Caco-2 (cell line): ENCODE results near the gene OTOGL. TPM values are rescaled to one million over a fixed set of nuclear protein-coding genes. Genes with fewer than 3 reads are reported as not detected.

ENCODE experiments used
- BruUV-seq: library from RNA; stranded (reverse); fragments of 400-500 nt; replicated peaks from 2 replicates; lab custom pipeline; 2021; lab: Mats Ljungman, UMichigan
- CTCF ChIA-PET: fragments of 300-600 bp; sonication (Branson Sonifier 250); formaldehyde crosslinking; loops from one replicate; lab custom pipeline; 2022; ENCODE audit warnings: antibody characterized with exemption; lab: Charles Lee
- POLR2A ChIA-PET: fragments of 300-600 bp; sonication (Branson Sonifier 250); formaldehyde crosslinking; loops from one replicate; lab custom pipeline; 2022; ENCODE audit warnings: antibody characterized with exemption; lab: Charles Lee
- DNase-seq, 2 experiments: peaks; one replicate each; pipeline versions ENCODE4 v3.0.0 to v3.0.0-alpha.2; 2020 to 2022
- H3K27me3 ChIP-seq: replicated peaks from 2 replicates; pipeline ENCODE4 v1.6.0; 2011; ENCODE audit warnings: low read length; ENCODE audit not compliant: control insufficient read depth, insufficient read depth
- H3K36me3 ChIP-seq: 2 replicates; pipeline ENCODE4 v1.5.1; 2011; ENCODE audit warnings: low read length; ENCODE audit not compliant: control insufficient read depth, insufficient read depth
- H3K4me1 ChIP-seq: fragments of 250-450 bp; sonication (Bioruptor Pico); 2 replicates; pipeline ENCODE4 v1.5.1; 2020; ENCODE audit warnings: mild to moderate bottlenecking
- H3K4me3 ChIP-seq: 2 replicates; pipeline ENCODE4 v1.5.1; 2011; ENCODE audit warnings: low read depth, mild to moderate bottlenecking, control low read depth, low read length
- H3K9me3 ChIP-seq: fragments of 250-450 bp; sonication (Bioruptor Pico); 2 replicates; pipeline ENCODE4 v1.5.1; 2020; ENCODE audit warnings: mild to moderate bottlenecking, moderate library complexity
- H3K27ac Mint-ChIP-seq: one replicate; pipeline ENCODE4 v1.8.0; 2022; ENCODE audit warnings: mixed read lengths; ENCODE audit not compliant: unreplicated experiment
- H3K27me3 Mint-ChIP-seq: one replicate; pipeline ENCODE4 v1.8.0; 2022; ENCODE audit warnings: mixed read lengths; ENCODE audit not compliant: insufficient read depth, unreplicated experiment
- H3K36me3 Mint-ChIP-seq: one replicate; pipeline ENCODE4 v1.8.0; 2022; ENCODE audit warnings: mild to moderate bottlenecking, mixed read lengths; ENCODE audit not compliant: insufficient read depth, unreplicated experiment
- H3K4me1 Mint-ChIP-seq: one replicate; pipeline ENCODE4 v1.8.0; 2022; ENCODE audit warnings: low read depth, mixed read lengths; ENCODE audit not compliant: unreplicated experiment
- H3K4me3 Mint-ChIP-seq: one replicate; pipeline ENCODE4 v1.8.0; 2022; ENCODE audit warnings: mild to moderate bottlenecking, moderate library complexity, mixed read lengths; ENCODE audit not compliant: unreplicated experiment
- H3K9me3 Mint-ChIP-seq: one replicate; pipeline ENCODE4 v1.8.0; 2022; ENCODE audit warnings: mixed read lengths; ENCODE audit not compliant: unreplicated experiment
- intact Hi-C: fragments of 100-400 bp; cut with micrococcal nuclease; formaldehyde crosslinking; loops from one replicate; pipeline ENCODE4 v1.10.0; 2022; ENCODE audit not compliant: unreplicated experiment
- total RNA-seq: library from RNA; stranded (reverse); gene quantifications from 2 replicates; pipeline ENCODE4 v1.2.3, GENCODE V29; 2022
- TF ChIP-seq, protein P1 (sequence below), 2 experiments: fragments of 200-600 bp in 1 of 2; IDR thresholded peaks; 1 replicate in 1 of 2; 2 replicates in 1 of 2; pipeline versions ENCODE4 v1.5.1 to v1.8.0; 2011 to 2022; ENCODE audit warnings: antibody characterized with exemption in 1 of 2, control low read depth in 1 of 2, inconsistent platforms in 1 of 2, low read depth in 1 of 2, low read length in 1 of 2, mild to moderate bottlenecking in 1 of 2, moderate library complexity in 1 of 2; ENCODE audit not compliant: insufficient read depth in 1 of 2, severe bottlenecking in 1 of 2, unreplicated experiment in 1 of 2

The OTOGL gene
- total RNA-seq, 1 experiment from 2014 or later: 0.39 TPM

DNA sequence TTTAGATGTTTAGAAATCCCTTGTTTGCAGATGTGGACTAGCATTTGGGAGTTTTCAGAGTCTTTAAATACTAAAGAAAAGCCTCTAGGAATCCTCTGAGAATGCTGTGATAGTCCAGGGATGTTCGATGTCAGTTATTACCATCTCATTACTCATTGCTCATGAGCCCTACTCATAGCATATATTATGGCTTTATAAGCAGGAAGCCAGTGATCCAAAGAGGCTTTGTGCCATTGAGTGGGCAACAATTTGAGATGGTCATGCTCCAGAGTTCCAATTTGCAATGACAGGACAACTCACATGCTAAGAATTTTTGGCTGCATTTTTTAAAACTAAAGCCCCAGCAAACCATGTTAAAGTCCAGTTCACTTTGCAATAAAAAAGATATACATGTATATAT is 163.0 kb downstream of the OTOGL start:
- TF ChIP-seq, protein P1, sequence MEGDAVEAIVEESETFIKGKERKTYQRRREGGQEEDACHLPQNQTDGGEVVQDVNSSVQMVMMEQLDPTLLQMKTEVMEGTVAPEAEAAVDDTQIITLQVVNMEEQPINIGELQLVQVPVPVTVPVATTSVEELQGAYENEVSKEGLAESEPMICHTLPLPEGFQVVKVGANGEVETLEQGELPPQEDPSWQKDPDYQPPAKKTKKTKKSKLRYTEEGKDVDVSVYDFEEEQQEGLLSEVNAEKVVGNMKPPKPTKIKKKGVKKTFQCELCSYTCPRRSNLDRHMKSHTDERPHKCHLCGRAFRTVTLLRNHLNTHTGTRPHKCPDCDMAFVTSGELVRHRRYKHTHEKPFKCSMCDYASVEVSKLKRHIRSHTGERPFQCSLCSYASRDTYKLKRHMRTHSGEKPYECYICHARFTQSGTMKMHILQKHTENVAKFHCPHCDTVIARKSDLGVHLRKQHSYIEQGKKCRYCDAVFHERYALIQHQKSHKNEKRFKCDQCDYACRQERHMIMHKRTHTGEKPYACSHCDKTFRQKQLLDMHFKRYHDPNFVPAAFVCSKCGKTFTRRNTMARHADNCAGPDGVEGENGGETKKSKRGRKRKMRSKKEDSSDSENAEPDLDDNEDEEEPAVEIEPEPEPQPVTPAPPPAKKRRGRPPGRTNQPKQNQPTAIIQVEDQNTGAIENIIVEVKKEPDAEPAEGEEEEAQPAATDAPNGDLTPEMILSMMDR (IDR thresholded peaks at IDR 0.05; ENCODE audit: insufficient read depth in 1 of 2, low read depth in 1 of 2, low read length in 1 of 2, severe bottlenecking in 1 of 2, unreplicated experiment in 1 of 2): no peak
- H3K27me3 Mint-ChIP-seq: peaks cover 2% of the 10 kb centered on the region
- Histone ChIP-seq H3K36me3 (no peaks in the 10 kb centered on the region), H3K27me3 (no peaks in the 10 kb centered on the region), H3K9me3 (no peaks in the 10 kb centered on the region), H3K4me1 (no peaks in the 10 kb centered on the region), H3K4me3 (no peak overlapping the region)
- H3K36me3 Mint-ChIP-seq: no peaks in the 10 kb centered on the region
- no peaks in the 10 kb centered on the region for H3K9me3 Mint-ChIP-seq
- ChIA-PET CTCF (no interaction called here), POLR2A (no interaction called here)
- no TSS peak for BruUV-seq
- H3K4me1 Mint-ChIP-seq: peaks cover 16% of the 10 kb centered on the region
- no peak overlapping the region for H3K27ac Mint-ChIP-seq
- DNase-seq: no peak
- intact Hi-C loops: no loop called here
- H3K4me3 Mint-ChIP-seq: no peak overlapping the region

DNA sequence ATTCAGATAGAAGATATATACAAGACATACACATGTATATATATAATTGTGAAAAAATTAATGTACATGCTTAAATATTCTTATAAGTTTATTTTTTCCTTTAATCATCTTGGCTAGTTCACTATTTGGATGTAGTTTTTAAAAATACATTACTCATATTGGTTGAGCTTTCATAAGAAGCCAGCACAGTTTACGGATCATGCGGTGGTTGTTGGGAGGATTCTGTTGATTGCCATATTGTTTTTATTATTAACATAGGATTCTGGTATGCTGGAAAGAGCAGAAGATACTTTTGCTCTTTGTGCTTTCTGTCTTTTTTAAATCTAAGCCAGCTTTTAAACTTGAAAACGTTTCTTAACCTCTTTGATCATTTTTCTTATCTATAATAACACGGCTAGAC is 163.4 kb downstream of the OTOGL start:
- Histone ChIP-seq H3K27me3 (no peaks in the 10 kb centered on the region), H3K4me1 (no peaks in the 10 kb centered on the region), H3K4me3 (no peak overlapping the region), H3K36me3 (no peaks in the 10 kb centered on the region), H3K9me3 (no peaks in the 10 kb centered on the region)
- no TSS peak for BruUV-seq
- CTCF ChIA-PET: no interaction called here
- intact Hi-C loops: no loop called here
- H3K4me1 Mint-ChIP-seq: peaks cover 16% of the 10 kb centered on the region
- H3K36me3 Mint-ChIP-seq: no peaks in the 10 kb centered on the region
- TF ChIP-seq, protein P1 (IDR thresholded peaks at IDR 0.05; ENCODE audit: insufficient read depth in 1 of 2, low read depth in 1 of 2, low read length in 1 of 2, severe bottlenecking in 1 of 2, unreplicated experiment in 1 of 2): no peak
- no peaks in the 10 kb centered on the region for H3K9me3 Mint-ChIP-seq
- no peak for DNase-seq
- POLR2A ChIA-PET: no interaction called here
- H3K27me3 Mint-ChIP-seq: peaks cover 2% of the 10 kb centered on the region
- H3K4me3 Mint-ChIP-seq: no peak overlapping the region
- H3K27ac Mint-ChIP-seq: no peak overlapping the region

GRCh38 chr12:80264386-80264785 is 165.0 kb downstream of the OTOGL start:
- BruUV-seq: no TSS peak
- peaks cover 18% of the 10 kb centered on the region for H3K4me1 Mint-ChIP-seq
- no peaks in the 10 kb centered on the region for H3K9me3 ChIP-seq
- TF ChIP-seq, protein P1 (IDR thresholded peaks at IDR 0.05; ENCODE audit: insufficient read depth in 1 of 2, low read depth in 1 of 2, low read length in 1 of 2, severe bottlenecking in 1 of 2, unreplicated experiment in 1 of 2): no peak
- DNase-seq: no peak
- no peak overlapping the region for H3K4me3 Mint-ChIP-seq
- no peaks in the 10 kb centered on the region for H3K9me3 Mint-ChIP-seq
- H3K27ac Mint-ChIP-seq: no peak overlapping the region
- CTCF ChIA-PET: no interaction called here
- H3K4me3 ChIP-seq: no peak overlapping the region
- H3K27me3 Mint-ChIP-seq: peaks cover 2% of the 10 kb centered on the region
- no peaks in the 10 kb centered on the region for H3K4me1 ChIP-seq
- H3K36me3 Mint-ChIP-seq: no peaks in the 10 kb centered on the region
- no peaks in the 10 kb centered on the region for H3K27me3 ChIP-seq
- intact Hi-C loops: no loop called here
- no peaks in the 10 kb centered on the region for H3K36me3 ChIP-seq
- POLR2A ChIA-PET: no interaction called here
